T-helper 1 cell treated with Interleukin-12 subunit alpha and Interleukin-12 subunit beta and Interleukin-4 antibody, amounts not matched to agents 30 ng/mL and 1 ng/mL, for 36 hours (primary cell): ENCODE results near the gene SEL1L3. TPM values are rescaled to one million over a fixed set of nuclear protein-coding genes. Genes with fewer than 3 reads are reported as not detected.

Source experiments
- intact Hi-C: fragments of 100-400 bp; cut with micrococcal nuclease; formaldehyde crosslinking; loops from one replicate; pipeline ENCODE4 v1.15.1; 2024
- total RNA-seq: library from RNA; stranded (reverse); gene quantifications from 2 replicates; pipeline ENCODE4 v1.2.3, GENCODE V29; 2022

The SEL1L3 gene
- total RNA-seq, 1 donor from 2014 or later = 57.7 TPM

DNA sequence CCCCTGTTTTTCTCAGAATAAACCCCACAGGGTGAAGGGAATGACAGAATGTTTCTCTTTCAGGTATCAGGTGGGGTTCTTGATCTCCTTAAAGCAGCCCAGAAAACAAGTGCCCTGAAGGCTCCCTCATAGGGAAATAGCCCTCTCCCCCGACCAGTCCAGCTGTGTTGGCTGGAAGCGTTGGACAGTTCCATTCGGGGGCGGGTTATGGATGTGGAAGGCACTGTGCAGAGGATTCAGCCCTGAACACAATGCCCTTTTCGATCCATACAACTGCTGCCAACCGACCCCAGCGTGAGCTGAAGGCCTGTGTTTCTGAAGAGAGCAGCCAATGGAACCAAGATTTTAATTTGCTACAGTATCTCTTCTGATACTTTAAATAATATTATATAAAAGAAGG, 41.5 kb downstream of the SEL1L3 start:
- intact Hi-C loops = no loop called here

DNA sequence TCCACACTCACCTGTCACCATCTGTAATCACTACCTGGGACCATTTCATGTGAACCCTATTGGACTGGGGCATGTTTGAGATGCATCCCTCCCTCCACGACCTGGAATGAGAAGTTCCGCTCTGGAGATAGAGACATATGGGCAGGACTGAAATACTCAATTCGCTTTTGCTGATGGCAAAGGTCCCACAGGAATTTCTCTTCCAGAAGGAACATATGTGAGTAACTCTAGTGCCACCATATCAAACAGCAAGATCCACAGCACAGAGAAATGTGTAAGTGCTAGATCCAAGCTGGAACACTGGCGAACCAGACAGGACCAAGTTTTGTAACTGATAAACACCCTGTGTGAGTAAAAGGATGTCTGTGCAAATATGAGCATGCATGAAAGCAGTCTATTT, 43.9 kb downstream of the SEL1L3 start:
- intact Hi-C loops = no loop called here

DNA sequence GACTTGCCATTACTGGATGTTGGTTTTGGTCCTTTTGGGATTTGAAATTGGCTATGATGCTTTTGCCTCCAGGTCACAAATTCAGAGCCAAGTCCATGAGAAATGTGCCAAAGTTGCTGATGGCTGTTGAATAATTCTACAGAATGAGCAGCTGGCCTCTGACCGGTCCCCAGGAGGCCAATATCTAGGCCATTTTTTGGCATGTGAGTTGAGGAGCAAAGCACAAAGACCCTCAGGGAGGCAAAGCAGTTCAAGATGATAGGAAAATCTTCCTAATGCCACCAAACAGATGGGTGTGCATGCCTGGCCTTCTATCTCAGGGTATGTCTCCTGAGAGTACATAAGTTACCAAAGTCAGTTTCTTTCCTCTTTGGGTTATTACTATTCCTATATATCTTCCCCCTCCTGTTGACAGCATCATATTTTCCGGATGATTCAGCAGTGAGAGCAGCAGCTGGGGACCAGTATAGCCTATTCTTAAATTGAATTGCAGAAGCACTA, 44.4 kb downstream of the SEL1L3 start:
- intact Hi-C loops = no loop called here

DNA sequence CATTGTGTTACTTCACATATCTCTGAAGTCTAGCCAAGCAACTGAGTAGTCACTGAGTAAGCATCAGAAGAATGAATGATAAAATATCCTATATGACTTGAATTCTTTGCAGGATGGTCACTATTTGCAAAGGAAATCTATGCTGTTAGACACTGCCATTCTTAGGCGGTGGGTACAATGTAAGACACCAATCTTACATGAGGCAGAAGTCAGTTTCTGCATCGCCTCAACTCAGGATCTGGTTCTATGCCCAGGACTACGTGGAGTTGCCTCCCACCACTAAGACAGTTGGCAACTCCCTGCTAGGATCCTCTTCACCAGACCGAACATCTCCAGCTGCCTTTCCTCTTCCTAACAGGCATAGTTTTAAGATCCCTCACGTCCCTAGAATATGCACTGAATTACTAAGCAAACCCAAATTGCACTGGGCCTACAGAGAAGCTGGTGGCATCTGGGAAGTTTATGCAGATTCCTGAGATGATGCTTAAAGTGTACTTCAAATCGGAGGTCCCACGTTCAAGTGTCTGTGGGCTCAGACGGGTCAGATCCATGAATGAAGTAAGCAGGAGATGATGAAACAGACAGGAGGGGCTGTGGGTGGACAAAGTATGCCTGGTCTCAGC, 45.6 kb downstream of the SEL1L3 start:
- intact Hi-C loops = no loop called here

DNA sequence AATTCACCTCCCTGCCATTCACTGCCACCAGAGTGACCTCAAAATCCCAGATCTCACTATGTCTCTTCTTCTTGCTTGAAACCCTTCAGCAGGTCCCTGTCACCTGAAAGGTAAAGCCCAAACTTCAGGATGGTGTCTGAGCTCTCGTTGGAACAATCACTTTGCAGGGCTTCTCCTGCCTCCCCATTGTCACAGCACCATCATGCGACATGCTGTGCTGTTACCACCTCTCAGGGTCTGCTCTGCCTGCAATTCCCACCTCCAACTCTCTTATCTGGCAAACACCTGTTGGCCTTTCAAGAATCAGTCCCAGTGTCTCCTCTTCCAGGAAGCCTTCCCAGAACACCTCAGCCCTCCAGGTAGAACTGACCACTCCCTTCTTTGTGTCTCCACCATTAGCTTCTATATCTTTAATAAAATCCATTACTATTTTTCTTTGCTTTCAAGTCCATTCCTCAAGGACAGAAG, 46.2 kb downstream of the SEL1L3 start:
- intact Hi-C loops = no loop called here

DNA sequence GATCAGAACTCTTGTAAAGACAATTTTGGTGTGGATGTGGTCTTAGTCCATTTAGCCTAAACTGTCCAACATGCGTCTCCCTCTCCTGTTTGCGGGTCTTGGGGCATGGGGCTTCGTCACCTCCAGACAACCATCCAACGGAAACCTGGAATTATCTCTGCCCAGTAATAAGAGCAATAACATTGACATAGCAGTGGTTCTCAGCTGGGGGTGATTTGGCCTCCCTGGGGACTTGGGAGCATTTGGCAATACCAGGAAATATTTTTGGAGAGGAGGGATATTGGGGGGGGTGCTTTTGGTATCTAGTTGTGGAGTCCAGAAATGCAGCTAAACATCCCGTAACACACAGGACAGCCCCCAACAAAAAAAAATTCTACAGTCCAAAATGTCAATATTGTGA, 47.2 kb downstream of the SEL1L3 start:
- intact Hi-C loops = no loop called here

DNA sequence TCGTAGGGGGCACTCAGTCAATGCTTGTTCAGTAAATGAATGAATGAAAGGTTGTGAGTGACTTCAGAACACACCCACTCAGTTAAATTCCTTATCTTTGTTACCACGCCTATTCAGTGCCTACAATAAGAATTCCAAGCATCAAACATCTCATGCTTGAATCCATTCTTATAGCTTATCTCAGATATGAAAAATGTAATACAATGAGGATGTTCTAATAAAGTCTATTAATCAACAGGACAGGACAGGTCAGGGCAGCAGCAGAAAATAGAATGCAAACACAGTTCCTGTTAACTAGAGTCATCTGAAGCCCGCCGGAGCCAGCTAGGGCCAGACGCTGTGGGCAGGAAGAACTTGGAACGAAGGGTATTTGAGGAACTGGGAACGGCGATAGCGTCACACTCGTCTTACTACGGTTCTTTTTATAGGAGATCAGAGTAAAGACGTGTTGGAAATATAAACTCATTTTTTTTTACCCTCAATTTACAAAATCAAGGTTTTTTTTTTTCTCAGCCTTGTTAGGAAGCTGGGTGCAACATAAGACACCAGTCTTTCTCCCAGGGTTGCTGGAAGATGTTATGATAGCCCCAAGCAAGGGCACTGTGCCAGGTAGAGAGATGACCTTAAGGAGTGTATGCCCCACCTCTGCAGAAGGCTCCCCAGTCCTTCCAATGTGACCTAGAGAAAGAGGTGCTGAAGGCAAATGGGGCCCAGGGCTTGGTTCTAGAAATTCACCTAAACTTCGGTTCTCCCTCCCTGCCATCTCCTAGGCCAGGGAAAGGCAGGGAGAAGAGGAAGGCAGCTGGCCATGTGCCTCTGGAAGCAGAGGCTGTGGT, 48.3 kb downstream of the SEL1L3 start:
- intact Hi-C loops = no loop called here

DNA sequence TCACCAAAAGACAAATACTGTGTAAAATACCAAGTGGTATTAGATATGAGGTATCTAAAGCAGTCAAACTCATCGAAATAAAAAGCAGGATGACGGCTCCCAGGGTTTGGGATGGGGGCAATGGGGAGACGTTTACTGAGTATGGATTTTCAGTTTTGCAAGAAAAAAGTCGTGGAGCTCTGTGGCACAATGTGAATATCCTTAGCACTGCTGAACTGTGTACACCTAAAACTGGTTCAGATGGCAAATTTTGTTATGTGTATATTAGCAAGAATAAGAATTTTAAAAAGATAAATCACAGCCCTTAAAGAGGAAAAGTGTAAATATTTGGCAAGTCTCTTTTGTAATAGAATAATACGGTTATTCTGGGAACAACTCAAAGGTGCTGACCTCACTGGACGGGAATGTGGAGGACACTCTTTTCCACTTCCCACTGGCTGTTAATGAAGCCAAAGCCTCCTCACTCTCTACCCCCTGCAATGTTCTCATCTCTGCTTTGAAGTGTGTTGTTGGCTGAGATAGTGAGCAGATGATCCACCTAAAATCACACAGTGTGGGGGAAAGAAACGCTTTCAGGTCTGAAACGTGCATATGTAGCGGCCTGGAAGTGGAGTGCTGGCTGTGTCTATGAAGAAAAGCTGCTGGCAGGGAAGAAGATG, 49.2 kb downstream of the SEL1L3 start:
- intact Hi-C loops = no loop called here

DNA sequence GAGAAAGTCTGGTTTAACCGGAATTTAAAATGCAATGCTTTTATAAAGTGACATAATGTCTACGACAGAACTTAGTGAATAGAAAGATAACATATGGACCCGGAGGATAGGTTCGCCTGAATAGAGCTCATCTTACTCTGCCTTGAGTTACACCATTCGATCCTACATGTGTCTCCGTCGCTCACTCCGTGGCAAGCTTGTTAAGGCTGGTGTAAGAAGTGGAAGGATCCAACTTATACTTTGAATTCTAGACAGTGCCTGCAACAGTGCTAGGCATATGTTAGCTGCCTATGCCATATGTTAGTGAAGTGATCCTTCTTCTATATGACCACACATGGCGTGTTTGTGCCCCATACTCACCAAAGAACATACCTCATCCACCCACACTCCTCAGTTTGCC, 50.9 kb downstream of the SEL1L3 start:
- intact Hi-C loops = no loop called here

DNA sequence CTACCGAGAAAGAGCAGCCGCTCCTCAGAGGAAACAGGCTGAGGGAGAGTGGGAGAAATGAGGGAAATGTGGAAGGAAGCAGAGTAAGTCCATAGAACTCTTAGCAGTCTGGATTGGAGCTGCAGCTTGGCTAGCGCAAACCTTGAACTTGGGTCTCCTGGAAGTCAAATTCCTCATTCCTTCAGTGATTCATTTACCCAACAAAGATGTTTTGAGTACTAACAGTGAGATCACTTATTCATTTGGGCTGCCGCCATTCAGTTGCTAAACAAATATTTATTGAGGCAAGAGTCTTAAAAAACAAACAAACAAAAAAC, 51.5 kb downstream of the SEL1L3 start:
- intact Hi-C loops = no loop called here

DNA sequence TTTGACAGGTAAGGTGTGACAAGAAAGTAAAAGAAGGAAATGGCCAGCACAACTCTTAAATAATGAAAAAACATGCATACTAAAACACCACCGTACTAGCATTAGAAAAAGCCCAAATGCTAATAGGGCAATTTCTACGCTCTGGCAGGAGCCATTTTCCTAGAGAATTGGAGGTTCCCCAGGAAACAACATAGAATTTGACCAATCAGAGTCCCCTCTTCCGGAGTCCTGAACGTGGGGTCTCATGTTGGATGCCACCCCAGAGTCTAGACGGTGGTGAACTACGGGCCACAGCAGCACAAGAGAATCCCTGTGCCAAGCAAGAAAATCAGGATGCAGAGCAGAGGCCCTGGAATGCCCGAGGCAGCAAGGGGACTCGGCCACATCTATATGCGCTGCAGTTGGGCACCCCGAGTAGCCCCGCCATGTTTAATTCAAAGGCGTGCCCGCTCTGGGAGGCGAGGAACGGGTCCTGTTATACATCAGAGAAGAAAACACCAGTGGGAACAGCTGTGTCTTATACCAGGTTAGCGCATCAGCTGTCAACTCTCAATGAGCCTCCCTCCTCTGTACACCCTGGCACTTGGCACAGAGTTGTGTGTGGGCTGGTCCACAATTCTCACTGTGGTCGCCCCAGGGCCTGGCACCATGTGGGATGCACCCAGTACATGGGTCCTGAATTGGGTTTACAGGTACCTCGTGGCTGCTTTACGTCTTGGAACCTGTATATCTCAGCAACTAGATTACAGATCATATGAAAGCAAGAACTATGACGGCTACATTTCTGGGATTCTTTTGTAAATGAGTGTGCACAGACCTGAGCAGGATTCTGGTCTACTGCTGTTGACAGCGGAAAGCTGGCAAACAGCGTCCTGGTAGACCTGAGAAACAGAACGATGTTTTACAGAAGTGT, 52.1 kb downstream of the SEL1L3 start:
- intact Hi-C loops = no loop called here

DNA sequence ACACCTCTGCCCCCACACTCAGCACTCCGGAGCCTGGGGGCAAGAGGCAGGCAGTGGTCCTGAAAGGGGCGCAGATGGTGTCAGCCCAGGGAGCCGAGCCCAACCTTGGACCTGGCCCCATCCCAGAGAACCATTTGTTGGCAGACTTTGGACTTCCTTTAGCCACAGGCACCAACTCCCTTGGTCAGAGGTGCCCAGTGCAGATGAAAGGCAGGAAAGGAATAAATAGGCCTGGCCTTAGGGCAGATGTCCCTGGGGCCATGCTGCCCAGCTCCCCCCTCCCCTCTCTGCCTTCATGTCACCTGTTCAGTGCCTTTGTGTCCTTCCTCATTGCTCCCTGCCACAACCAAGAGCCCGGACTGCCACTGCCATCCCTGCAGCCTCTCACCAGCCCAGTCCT, 52.8 kb downstream of the SEL1L3 start:
- intact Hi-C loops = no loop called here

DNA sequence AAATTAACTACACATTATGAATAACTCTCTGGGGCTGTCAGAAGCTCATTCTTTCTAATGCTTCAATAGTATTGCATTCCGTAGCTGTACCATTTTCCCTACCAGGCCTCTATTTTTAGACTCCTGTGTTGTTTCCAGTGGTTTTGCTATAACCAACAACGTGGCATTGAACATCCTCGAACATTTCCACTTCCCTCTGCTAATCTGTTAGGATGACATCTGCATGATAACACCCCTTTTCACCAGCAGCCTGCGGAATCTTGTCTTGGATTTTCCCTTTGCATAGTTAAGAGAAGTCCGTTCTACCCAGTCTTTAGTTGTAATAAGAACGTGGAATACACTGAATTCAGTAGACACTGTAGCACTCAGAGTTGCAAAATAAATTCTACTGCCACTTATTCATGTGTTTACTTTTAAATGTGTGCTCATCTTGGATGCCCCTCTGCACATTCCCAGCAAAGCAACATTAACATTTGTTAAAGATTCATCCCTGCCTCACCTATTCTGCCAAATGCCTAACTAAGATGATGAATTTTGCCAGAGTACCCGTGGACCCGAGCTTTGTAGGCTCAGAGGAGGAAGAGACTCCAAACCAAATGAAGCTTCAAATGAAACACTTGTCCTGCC, 55.6 kb downstream of the SEL1L3 start:
- intact Hi-C loops = no loop called here

DNA sequence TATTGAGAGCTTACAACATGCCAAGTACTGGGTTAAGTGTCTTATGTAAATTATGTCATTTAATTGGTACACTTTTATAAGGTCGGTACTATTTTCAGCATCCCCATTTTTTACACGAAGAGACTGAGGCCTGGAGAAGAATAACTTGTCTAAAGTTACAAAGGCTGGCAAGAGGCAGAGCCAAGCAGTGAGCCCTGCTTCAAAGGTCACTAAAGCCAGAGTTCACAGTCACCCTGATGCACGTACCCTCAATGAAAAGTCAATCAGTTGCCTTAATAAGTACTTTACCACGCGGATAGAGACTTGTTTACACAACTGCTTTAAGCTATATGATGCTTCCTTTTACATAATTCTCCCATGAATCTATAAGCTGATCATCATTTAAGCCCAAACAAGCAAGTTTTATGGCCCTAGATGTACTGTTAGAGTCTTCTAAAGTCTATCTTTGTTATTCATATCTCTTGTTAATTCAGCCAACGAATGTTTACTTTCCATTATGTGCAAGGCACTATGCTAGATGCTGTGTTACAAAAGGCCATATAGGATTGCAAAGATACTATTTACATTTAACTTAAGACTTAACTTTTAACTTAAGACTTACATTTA, 57.4 kb downstream of the SEL1L3 start:
- intact Hi-C loops = no loop called here

DNA sequence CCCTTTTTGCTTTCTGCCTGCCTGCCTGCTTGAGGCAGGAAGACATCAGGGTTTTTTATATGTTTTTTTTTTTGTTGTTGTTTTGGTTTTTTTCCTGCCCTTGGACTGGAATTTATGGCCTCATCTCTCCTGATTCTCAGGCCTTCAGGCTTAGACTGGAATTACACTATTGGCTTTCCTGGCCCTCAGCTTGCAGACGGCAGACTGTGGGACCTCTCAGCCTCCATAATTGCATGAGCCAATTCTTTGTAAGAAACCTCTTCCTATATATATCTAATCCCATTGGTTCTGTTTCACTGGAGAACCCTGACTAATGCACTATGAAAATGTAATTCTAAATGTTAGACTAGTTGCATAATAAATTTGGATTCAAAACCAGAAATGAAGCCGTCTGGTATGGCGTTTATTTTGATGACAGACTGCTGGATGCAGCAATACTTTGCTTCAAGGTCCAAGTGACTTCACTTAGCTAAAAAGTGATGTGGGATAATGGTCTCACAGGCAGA, 59.0 kb downstream of the SEL1L3 start:
- intact Hi-C loops = no loop called here

DNA sequence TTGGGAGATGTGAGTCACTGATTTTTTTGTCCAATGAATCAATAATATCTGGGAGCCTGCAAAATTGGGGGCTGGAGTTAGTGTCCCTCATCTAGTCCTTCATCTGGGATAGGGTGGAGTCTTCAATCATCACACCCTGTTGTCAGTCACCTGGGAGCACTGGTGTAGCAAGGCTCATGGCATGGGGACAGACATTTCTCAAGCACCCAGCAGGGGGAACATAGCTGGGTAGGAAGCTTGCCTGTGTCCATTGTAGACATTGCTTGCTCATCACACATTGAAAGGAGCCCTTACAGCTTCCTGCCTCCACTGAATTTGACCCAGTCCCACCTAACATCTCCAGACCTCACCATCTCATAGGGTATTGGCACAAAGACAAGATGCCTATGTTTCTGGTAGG, 61.2 kb downstream of the SEL1L3 start:
- intact Hi-C loops = no loop called here

DNA sequence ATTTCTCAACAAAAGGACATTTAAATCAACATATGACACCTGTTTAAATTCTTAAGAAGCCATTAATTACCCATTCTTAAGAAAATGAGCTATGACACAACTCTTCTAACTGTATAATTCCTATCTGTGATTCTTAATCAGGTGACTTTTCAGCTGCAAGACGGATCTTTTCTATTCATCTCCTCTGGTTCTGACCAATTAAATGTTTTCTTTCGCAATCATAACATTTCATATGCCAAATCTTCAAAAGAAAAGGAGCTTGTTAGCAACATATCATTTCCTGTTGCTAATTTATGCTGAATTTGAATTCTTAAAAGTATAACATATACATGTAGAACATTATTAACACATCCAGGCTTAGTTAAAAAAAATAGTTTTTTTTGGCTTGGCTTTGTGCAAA, 62.5 kb downstream of the SEL1L3 start:
- intact Hi-C loops = no loop called here

DNA sequence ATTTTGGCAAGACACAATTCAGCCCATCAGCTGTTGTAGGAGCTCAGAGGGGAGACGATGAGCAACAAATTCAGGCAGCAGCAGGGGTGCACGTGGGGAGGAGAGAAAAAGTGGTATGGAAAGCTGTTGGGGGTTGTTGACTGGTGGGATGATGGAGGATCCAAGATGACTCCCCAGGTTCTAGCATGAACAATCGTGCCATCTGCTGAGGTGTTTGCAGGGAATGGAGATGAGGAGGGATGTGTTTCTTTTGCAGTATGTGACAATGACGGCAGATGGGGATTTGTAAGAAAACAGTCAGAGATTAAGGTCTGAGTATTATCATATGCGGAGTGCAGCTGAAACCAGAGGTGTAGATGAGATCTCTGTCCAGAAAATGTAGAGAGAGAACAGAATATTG, 63.3 kb downstream of the SEL1L3 start:
- intact Hi-C loops = no loop called here

DNA sequence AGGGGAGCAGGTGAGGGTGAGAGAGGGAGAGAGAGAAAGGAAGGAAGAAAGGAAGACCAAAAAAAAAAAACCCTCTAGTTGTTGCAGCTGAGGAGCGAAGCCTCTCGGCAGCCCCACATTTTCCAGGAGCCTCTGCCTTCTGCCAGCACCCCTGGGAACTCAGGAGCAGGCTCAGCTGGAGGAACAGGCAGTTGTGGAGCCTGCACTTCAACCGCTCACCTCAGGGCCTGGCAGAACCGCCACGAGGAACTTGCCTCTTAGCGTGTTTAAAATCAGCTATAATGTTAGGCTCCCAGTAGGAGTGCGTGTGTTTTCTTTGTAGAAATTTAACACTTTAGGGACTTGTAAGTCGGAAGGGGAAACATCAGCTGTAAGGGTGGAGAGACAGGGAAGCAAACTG, 65.7 kb downstream of the SEL1L3 start:
- intact Hi-C loops = no loop called here
